ENCODE measurements around the gene PFN1. TPM values are rescaled to one million over a fixed set of nuclear protein-coding genes. Genes with fewer than 3 reads are reported as not detected.

PFN1 gene
- polyA plus RNA-seq, 3 donors from 2014 or later: 3,573 to 4,444 (median 3,740) TPM

DNA sequence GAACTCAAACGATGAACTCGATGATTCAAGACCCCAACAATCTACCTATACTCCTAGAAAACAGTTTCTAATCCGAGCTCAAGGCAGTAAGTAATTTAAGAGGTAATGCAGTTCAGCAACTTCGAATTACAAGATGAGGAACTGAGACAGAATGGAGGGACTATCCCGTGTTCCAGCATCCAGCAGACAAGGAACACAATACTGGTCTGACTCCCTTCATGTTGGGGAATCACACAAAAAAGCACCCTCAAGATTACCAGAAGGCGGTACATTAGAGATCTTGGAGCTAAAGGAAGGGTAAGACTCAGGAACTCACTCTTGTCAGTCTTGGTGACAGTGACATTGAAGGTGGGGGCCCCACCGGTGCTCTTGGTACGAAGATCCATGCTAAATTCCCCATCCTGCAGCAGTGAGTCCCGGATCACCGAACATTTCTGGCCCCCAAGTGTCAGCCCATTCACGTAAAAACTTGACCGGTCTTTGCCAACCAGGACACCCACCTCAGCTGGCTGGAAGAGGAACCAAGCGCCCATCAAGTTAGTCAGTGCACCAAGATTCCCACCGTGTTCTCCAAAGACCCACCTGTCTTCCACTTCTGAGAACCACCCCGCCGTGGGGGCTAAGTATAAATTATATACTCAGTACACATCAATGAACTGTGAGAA, 1.9 kb downstream of the PFN1 start:
- peaks cover 0 to 2% (median 0%) of the 10 kb centered on the region in 6 donors for H3K9me3 Mint-ChIP-seq
- H3K27me3 Mint-ChIP-seq (ENCODE audit: low read depth in 3 of 3): peaks cover 22 to 51% (median 28%) of the 10 kb centered on the region in 3 donors
- H3K36me3 Mint-ChIP-seq: peaks cover 32 to 46% (median 39%) of the 10 kb centered on the region in 3 donors
- DNase-seq: no peak
- peak overlapping the region; percentile 95 to 99 (median 96) for H3K27ac Mint-ChIP-seq
- peaks cover 67 to 75% of the 10 kb centered on the region in 2 donors for H3K4me1 Mint-ChIP-seq
- H3K4me3 Mint-ChIP-seq: peak overlapping the region; percentile 96 to 100 (median 99)

GRCh38 chr17:4945944-4946280, 2.4 kb downstream of the PFN1 start:
- Mint-ChIP-seq H3K27me3 (ENCODE audit: low read depth in 3 of 3) (peaks cover 22 to 56% (median 31%) of the 10 kb centered on the region in 3 donors), H3K9me3 (peaks cover 0 to 2% (median 0%) of the 10 kb centered on the region in 6 donors), H3K4me1 (peaks cover 69 to 75% of the 10 kb centered on the region in 2 donors), H3K4me3 (peak overlapping the region; percentile 96 to 100 (median 99)), H3K27ac (peak overlapping the region; percentile 95 to 99 (median 96)), H3K36me3 (peaks cover 32 to 51% (median 39%) of the 10 kb centered on the region in 3 donors)
- no peak for DNase-seq

DNA sequence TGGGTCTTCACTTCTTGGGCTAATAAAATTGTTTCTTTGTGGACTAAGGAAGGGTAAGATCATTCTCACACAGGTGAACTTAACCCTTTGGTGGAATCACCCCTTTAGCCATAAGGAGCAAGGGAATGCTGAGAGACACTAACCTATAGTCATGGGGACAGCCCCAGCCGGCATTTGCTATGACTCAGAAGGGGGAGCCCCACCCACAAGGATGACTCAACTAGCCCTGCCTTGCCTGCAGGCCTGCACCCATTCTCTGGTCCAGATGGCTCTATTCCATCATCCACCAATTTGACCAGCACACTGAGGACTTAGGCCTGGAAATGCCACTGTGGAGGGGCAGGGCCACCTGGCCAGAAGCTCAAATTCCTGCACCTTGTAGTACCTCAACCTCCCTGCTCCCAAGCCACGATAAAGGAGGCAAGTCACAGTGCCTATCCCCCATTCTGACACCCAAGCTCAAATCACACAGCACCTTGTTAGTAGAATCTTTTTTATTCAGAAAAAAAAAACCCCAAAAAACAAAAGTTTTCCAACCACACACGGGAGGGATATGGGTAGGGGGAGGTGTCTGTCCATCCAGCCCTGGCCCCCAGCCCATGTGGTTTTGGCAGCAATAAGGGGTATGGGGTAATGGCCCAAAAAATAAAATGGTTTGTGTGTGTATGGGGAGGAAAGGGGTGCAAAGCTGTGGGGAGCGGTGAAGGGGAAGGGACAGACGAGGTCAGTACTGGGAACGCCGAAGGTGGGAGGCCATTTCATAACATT, 3.0 kb downstream of the PFN1 start:
- peak overlapping the region; percentile 96 to 100 (median 99) for H3K4me3 Mint-ChIP-seq
- peaks cover 20 to 59% (median 34%) of the 10 kb centered on the region in 3 donors for H3K27me3 Mint-ChIP-seq (ENCODE audit: low read depth in 3 of 3)
- H3K9me3 Mint-ChIP-seq: peaks cover 0 to 2% (median 0%) of the 10 kb centered on the region in 6 donors
- H3K36me3 Mint-ChIP-seq: peaks cover 32 to 51% (median 39%) of the 10 kb centered on the region in 3 donors
- DNase-seq: peak; percentile 62 to 66 (median 64)
- H3K27ac Mint-ChIP-seq: peak overlapping the region; percentile 95 to 97 (median 95)
- H3K4me1 Mint-ChIP-seq: peaks cover 65 to 73% of the 10 kb centered on the region in 2 donors

DNA sequence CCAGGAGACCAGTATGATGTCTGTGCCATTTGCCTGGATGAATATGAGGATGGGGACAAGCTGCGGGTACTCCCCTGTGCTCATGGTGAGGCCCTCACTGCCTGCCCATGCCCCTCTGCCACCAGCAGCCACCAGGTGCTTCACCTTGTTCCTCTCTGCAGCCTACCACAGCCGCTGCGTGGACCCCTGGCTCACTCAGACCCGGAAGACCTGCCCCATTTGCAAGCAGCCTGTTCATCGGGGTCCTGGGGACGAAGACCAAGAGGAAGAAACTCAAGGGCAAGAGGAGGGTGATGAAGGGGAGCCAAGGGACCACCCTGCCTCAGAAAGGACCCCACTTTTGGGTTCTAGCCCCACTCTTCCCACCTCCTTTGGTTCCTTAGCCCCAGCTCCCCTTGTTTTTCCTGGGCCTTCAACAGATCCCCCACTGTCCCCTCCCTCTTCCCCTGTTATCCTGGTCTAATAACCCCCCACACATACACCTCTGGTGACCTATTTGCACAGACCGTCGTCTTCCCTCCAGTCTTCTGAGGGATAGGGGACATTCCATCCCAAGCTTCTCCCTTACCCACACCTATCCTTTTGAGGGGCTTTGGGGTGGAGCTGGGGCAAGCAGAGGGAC, 3.7 kb downstream of the PFN1 start:
- peak overlapping the region; percentile 95 to 97 (median 95) for H3K27ac Mint-ChIP-seq
- H3K4me1 Mint-ChIP-seq: peaks cover 62 to 74% of the 10 kb centered on the region in 2 donors
- no peak for DNase-seq
- peaks cover 20 to 61% (median 36%) of the 10 kb centered on the region in 3 donors for H3K27me3 Mint-ChIP-seq (ENCODE audit: low read depth in 3 of 3)
- peaks cover 0 to 2% (median 0%) of the 10 kb centered on the region in 6 donors for H3K9me3 Mint-ChIP-seq
- H3K4me3 Mint-ChIP-seq: peak overlapping the region; percentile 96 to 100 (median 99)
- peaks cover 32 to 55% (median 43%) of the 10 kb centered on the region in 3 donors for H3K36me3 Mint-ChIP-seq

DNA sequence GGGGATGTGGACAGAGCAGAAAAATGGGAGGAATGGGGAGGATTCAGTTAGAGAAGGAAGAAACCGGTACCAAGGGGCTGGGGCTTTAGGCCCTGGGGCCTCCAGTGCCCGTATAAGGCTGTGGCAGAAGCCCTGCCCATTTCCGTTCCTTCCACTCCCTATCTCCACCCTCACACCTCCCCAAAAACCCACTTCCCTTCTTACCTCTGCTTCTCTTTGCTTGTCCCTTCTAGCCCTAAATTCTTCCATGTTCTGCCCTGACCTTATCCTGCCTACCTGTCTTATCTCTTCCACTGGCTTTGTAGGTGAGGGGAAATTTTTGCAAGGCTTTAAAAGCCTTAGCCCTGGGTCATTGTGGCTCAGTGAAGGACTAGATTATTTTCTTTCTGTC, 4.2 kb downstream of the PFN1 start:
- peak overlapping the region; percentile 95 to 97 (median 95) for H3K27ac Mint-ChIP-seq
- peaks cover 32 to 55% (median 43%) of the 10 kb centered on the region in 3 donors for H3K36me3 Mint-ChIP-seq
- peaks cover 0 to 2% (median 0%) of the 10 kb centered on the region in 6 donors for H3K9me3 Mint-ChIP-seq
- H3K27me3 Mint-ChIP-seq (ENCODE audit: low read depth in 3 of 3): peaks cover 20 to 60% (median 36%) of the 10 kb centered on the region in 3 donors
- peaks cover 65 to 76% of the 10 kb centered on the region in 2 donors for H3K4me1 Mint-ChIP-seq
- peak overlapping the region; percentile 96 to 100 (median 99) for H3K4me3 Mint-ChIP-seq
- DNase-seq: peak; percentile 52 to 59 (median 57)

DNA sequence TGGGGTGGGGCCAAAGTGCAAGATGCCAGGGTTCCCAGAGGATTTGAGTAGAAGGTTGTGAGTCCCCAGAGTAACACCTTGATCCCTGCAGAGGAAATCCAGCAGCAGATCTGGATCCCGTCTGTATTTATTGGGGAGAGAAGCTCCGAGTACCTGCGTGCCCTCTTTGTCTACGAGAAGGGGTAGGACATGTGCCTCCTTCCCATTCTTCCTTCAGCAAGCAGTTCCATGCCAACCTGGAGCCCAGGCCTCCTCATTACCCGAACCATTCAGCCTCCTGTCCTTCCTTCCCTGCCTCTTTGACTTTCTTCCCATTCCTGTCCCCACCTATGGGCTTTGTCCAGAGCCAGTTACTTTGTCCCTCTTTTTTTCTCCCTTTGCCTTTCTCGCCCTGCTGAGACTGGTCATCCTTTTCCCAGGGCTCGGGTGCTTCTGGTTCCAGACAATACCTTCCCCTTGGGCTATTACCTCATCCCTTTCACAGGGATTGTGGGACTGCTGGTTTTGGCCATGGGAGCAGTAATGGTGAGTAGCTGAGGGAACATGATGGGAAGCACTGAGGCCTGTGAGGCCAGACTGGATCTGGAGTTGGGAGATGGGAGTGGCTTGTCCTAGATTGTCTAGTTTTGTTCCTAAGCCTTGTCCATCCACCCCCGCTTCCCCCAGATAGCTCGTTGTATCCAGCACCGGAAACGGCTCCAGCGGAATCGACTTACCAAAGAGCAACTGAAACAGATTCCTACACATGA, 5.4 kb downstream of the PFN1 start:
- Mint-ChIP-seq H3K36me3 (peaks cover 32 to 55% (median 43%) of the 10 kb centered on the region in 3 donors), H3K4me1 (peaks cover 77 to 85% of the 10 kb centered on the region in 2 donors), H3K27ac (peak overlapping the region; percentile 93 to 98 (median 95)), H3K4me3 (peak overlapping the region; percentile 55 to 100 (median 99)), H3K27me3 (ENCODE audit: low read depth in 3 of 3) (peaks cover 17 to 51% (median 34%) of the 10 kb centered on the region in 3 donors), H3K9me3 (no peaks in the 10 kb centered on the region)
- no peak for DNase-seq

DNA sequence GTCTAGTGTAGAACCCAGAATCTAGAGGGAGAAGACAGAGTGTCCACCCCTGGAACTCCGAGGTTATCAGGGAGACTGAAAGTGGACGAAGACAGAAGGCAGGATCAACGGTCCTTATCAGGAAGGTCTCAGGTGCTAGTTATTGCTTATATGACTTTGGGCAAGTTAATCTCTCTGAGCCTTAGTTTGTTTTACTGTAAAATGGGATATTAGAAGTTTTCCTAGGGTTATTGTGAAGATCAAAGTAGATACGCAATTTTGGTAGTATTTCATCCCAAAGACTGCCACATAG, 7.1 kb downstream of the PFN1 start:
- peaks cover 24 to 59% (median 35%) of the 10 kb centered on the region in 3 donors for H3K36me3 Mint-ChIP-seq
- no peaks in the 10 kb centered on the region for H3K9me3 Mint-ChIP-seq
- H3K4me1 Mint-ChIP-seq: peaks cover 70 to 77% of the 10 kb centered on the region in 2 donors
- peak overlapping the region; percentile 93 to 98 (median 95) for H3K27ac Mint-ChIP-seq
- H3K27me3 Mint-ChIP-seq (ENCODE audit: low read depth in 3 of 3): peaks cover 8 to 37% (median 20%) of the 10 kb centered on the region in 3 donors
- peak overlapping the region; percentile 96 to 100 (median 99) for H3K4me3 Mint-ChIP-seq
- no peak for DNase-seq

DNA sequence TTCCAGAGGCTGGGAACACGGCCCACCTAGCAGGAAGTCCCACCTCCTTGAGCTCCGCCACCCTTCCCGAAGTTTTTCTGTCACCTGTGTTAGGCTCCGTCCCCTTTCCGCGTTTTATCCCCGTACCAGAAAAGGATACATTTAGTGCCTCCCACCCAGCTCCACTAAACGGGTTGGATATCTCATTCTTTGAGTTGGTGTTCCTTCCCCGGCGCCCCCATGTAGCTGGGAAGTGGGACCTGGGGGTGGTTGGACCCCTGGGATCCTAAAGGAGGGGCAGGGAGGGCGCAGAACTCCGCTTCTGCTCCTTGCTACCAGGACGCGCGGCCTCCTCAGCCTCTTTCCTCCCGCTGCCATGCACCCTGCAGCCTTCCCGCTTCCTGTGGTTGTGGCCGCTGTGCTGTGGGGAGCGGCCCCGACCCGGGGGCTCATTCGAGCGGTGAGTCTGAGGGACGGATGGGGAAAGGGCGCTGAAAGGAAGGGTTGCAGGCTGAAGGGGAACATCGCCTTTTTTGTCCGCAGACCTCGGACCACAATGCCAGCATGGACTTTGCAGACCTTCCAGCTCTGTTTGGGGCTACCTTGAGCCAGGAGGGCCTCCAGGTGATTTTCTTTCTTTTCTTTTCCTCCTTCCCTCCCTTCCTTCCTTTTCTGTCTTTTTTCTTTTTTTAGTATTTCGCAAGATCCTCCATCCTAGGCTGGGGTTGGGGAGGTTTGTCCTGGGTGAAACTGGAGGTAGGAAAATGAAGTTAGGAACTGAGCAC, 7.6 kb downstream of the PFN1 start:
- peak overlapping the region; percentile 96 to 100 (median 99) for H3K4me3 Mint-ChIP-seq
- peaks cover 72 to 77% of the 10 kb centered on the region in 2 donors for H3K4me1 Mint-ChIP-seq
- H3K27ac Mint-ChIP-seq: peak overlapping the region; percentile 93 to 98 (median 95)
- peaks cover 22 to 59% (median 35%) of the 10 kb centered on the region in 3 donors for H3K36me3 Mint-ChIP-seq
- H3K27me3 Mint-ChIP-seq (ENCODE audit: low read depth in 3 of 3): peaks cover 8 to 32% (median 19%) of the 10 kb centered on the region in 3 donors
- peak; percentile 25 to 39 (median 37) for DNase-seq
- H3K9me3 Mint-ChIP-seq: no peaks in the 10 kb centered on the region

DNA sequence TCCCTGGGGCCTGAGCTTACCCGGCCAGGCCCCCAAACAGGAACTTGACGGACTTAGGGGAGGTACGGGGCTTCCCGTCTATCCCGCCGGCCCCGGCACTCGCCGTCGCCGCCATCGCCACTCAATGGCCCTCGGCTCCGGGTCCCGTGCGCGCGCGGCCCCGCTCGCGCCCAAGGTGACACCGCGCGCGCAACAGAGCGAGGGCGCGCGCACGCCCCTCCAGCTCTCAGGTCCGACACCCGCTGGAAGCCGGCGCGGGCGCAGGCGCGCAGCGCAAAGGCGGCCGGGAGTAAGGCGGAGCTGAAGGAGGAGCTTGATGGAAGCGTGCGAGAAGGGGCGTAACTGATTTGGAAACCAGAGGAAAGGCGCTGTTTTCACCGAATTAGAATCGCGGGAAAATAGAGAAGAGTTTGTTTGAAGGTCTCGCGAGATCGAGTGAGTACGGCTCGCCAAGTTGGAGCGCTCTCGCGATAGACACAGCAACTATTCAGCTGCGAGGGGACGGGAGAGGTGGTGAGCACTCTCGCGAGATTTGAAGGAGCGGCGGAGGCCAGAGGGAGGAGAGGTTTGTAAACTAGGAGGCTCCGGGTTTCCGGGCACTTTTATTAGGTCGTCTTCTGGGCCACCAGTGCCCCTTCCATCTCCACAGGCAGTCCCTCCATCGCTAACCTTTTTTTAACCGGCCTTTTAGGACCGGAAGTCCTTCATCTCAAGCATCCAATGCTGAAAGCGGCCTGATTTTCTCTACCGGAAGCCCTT, 8.4 kb downstream of the PFN1 start, which contains the start of the genes RNF167 and SLC25A11:
RNF167 (plus strand) TSS at position 473 of the 759 bp plus-strand sequence. CDS start 642 bp downstream, outside the sequence.
SLC25A11 (minus strand) TSS at position 251 of the 759 bp plus-strand sequence; CDS start at position 115, 136 bp downstream.
- Mint-ChIP-seq H3K27ac (peak within 1 kb of the TSS; percentile 93 to 98 (median 95)), H3K4me1 (peaks cover 68 to 73% of the 10 kb centered on the region in 2 donors), H3K27me3 (ENCODE audit: low read depth in 3 of 3) (peaks cover 5 to 24% (median 13%) of the 10 kb centered on the region in 3 donors), H3K36me3 (peaks cover 15 to 51% (median 28%) of the 10 kb centered on the region in 3 donors), H3K4me3 (peak within 1 kb of the TSS; percentile 96 to 100 (median 99)), H3K9me3 (no peaks in the 10 kb centered on the region)
- DNase-seq: peak; percentile 97 to 99 (median 99)

- H3K27ac Mint-ChIP-seq: peak overlapping the region; percentile 79 to 95 (median 91)
- H3K36me3 Mint-ChIP-seq: peaks cover 13 to 47% (median 27%) of the 10 kb centered on the region in 3 donors
- peaks cover 67 to 70% of the 10 kb centered on the region in 2 donors for H3K4me1 Mint-ChIP-seq
- peak overlapping the region; percentile 96 to 100 (median 99) for H3K4me3 Mint-ChIP-seq
- H3K27me3 Mint-ChIP-seq (ENCODE audit: low read depth in 3 of 3): peaks cover 6 to 23% (median 13%) of the 10 kb centered on the region in 3 donors
- H3K9me3 Mint-ChIP-seq: no peaks in the 10 kb centered on the region
- DNase-seq: no peak
These were observed 8.9 kb downstream of the PFN1 start for GRCh38 chr17:4939546-4939795.

DNA sequence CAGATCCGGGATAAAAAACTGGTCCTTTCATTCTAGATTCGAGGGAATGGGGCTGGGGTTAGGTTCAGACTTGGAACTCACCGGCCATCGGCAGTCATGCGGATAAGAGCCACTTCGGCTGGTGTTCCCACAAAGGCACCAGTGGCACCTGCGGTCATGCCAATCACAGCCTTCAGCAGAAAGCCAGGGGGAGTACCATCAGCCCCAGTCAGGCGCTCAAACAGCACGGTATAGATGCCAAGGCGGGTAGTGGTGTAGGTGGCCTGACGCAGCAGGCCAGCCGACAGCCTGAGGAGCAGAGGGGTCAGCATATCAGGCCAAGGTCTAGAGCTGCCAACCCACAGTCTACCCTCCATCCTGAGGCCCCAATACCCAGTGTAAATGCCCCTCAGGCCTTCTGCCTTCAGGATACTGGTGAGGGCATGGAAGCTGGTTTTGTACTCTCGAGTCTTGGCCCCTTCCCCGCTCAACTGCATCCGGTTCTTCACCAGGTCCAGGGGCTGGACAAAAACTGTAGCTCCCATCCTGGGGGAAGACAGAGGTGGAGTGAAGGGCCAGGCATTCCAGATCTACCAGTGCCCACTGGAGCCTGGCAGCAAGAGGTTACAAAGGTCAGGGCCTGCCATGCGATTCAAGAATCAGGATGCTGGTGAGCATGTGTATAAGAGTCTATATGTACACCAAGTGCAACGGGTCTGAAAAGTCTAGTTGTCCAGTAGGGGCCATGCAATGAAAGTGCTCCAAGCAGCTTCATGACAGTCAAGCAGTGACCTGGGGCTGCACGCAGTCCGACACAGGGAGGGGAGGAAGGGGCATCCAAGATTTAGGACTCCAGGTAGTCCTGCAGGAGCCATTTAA, 9.4 kb downstream of the PFN1 start:
- DNase-seq: peak in 1 of 3 donors; percentile 8
- Mint-ChIP-seq H3K9me3 (no peaks in the 10 kb centered on the region), H3K4me3 (peak overlapping the region; percentile 96 to 100 (median 99)), H3K4me1 (peaks cover 67 to 70% of the 10 kb centered on the region in 2 donors), H3K27me3 (ENCODE audit: low read depth in 3 of 3) (peaks cover 10 to 25% (median 13%) of the 10 kb centered on the region in 3 donors), H3K36me3 (peaks cover 8 to 42% (median 22%) of the 10 kb centered on the region in 3 donors), H3K27ac (peak overlapping the region; percentile 79 to 95 (median 91))

Data from immature natural killer cell (primary cell).